Measurements from ENCODE around the gene ORC2. TPM values are rescaled to one million over a fixed set of nuclear protein-coding genes. Genes with fewer than 3 reads are reported as not detected.

ORC2 gene
- polyA plus RNA-seq, 2 of the 4 experiments (the other 2 are of a cell fraction), result 20.9 to 24.5 TPM

GRCh38 chr2:200864176-200865034, 99.1 kb downstream of the ORC2 start, which contains the start of gene CLK1 (continued):
- TF ChIP-seq ATOH8 (CRISPR knock-in tag; IDR thresholded peaks at IDR 0.05; ENCODE audit: low read depth), result peak; percentile 61; the same call in 1 of the 2 replicates
- no peak for TF ChIP-seq TFCP2L1 (CRISPR knock-in tag; IDR thresholded peaks at IDR 0.05)
- TF ChIP-seq HOXA7 (CRISPR knock-in tag; IDR thresholded peaks at IDR 0.05), result no peak
- TF ChIP-seq RFX5 (IDR thresholded peaks at IDR 0.05), result no peak
- TF ChIP-seq POLR2A (IDR thresholded peaks at IDR 0.05; ENCODE audit: low read length), result peak; percentile 93
- TF ChIP-seq FOXS1 (CRISPR knock-in tag; IDR thresholded peaks at IDR 0.05), result no peak
- no peak for TF ChIP-seq TP53 (CRISPR knock-in tag; IDR thresholded peaks at IDR 0.05)
- no peak for TF ChIP-seq POLR2AphosphoS2 (conservative IDR thresholded peaks at IDR 0.05; ENCODE audit: low read length)
- 0 out of 2 replicates have a peak, but pooled peaks have one; percentile 22 for TF ChIP-seq BHLHE40 (IDR thresholded peaks at IDR 0.05; ENCODE audit: low read depth, low read length)
- TF ChIP-seq HEYL (CRISPR knock-in tag; IDR thresholded peaks at IDR 0.05), result no peak
- no peak for TF ChIP-seq MAZ (IDR thresholded peaks at IDR 0.05; ENCODE audit: borderline replicate concordance, low read depth, low read length)
- TF ChIP-seq ZSCAN20 (CRISPR knock-in tag; IDR thresholded peaks at IDR 0.05), result no peak
- TF ChIP-seq ESRRA (IDR thresholded peaks at IDR 0.05; ENCODE audit: borderline replicate concordance, low read length), result no peak
- peak; percentile 57 for TF ChIP-seq KDM5A (IDR thresholded peaks at IDR 0.05)
- no peak for TF ChIP-seq HOXB5 (CRISPR knock-in tag; IDR thresholded peaks at IDR 0.05)
- no peak for TF ChIP-seq EP300 (IDR thresholded peaks at IDR 0.05)
- no peak for TF ChIP-seq NPAS2 (CRISPR knock-in tag; IDR thresholded peaks at IDR 0.05; ENCODE audit: borderline replicate concordance)
- no peak for TF ChIP-seq EHMT2 (IDR thresholded peaks at IDR 0.05; ENCODE audit: low read depth)
- peak; percentile 87; the same call in 2 of the 3 replicates for TF ChIP-seq BCL3 (IDR thresholded peaks at IDR 0.05)
- no peak; the same call in 1 of the 2 replicates for TF ChIP-seq REST (IDR thresholded peaks at IDR 0.05)
- no peak for TF ChIP-seq CHD4 (IDR thresholded peaks at IDR 0.05; ENCODE audit: borderline replicate concordance)
- no peak for TF ChIP-seq ZNF302 (CRISPR knock-in tag; IDR thresholded peaks at IDR 0.05)
- TF ChIP-seq NFE2L2 (conservative IDR thresholded peaks at IDR 0.05; ENCODE audit: low read length), result no peak
